K562 (cell line): ENCODE data around the gene MICOS13. TPM values are rescaled to one million over a fixed set of nuclear protein-coding genes. Genes with fewer than 3 reads are reported as not detected.

Experiments used
- ATF7 ChIP-seq: fragments of 450-650 bp; IDR thresholded peaks from 2 replicates; pipeline ENCODE4 v1.7.1; 2014; ENCODE audit warnings: mild to moderate bottlenecking, moderate library complexity
- CREM ChIP-seq: IDR thresholded peaks from 2 replicates; pipeline ENCODE4 v1.6.1; 2014; ENCODE audit warnings: antibody characterized with exemption, low read depth
- MTF1 ChIP-seq: fragments of 250-450 bp; sonication (Bioruptor Pico); IDR thresholded peaks from 2 replicates; pipeline ENCODE4 v1.9.0; 2021; ENCODE audit warnings: moderate library complexity, mild to moderate bottlenecking, inconsistent platforms, borderline replicate concordance
- NCOR1 ChIP-seq: fragments of 450-650 bp; IDR thresholded peaks from 2 replicates; pipeline ENCODE4 v1.6.1; 2016; ENCODE audit warnings: mild to moderate bottlenecking, moderate library complexity
- SMAD2 ChIP-seq: fragments of 150-350 bp; IDR thresholded peaks from 2 replicates; pipeline ENCODE4 v1.6.1; 2014; ENCODE audit warnings: low read depth, mild to moderate bottlenecking, low read length
- TAF15 ChIP-seq: fragments of 200-400 bp; formaldehyde crosslinking; IDR thresholded peaks from 2 replicates; pipeline ENCODE4 v1.6.1; 2017; ENCODE audit warnings: mild to moderate bottlenecking, low read depth, low read length, moderate library complexity
- TFE3 ChIP-seq: fragments of 450-650 bp; formaldehyde crosslinking; IDR thresholded peaks from 2 replicates; pipeline ENCODE4 v1.4.0; 2020; ENCODE audit warnings: mild to moderate bottlenecking, mixed read lengths
- USF1 ChIP-seq: sonication (generic); formaldehyde crosslinking; IDR thresholded peaks from 2 replicates; pipeline ENCODE4 v1.9.0; 2022; ENCODE audit warnings: mild to moderate bottlenecking, missing genetic modification reagents
- YY1 ChIP-seq, 3 experiments: IDR thresholded peaks; 2 replicates each; pipeline ENCODE4 v1.6.1; 2011; ENCODE audit warnings: low read length in 2 of 3, mild to moderate bottlenecking in 2 of 3, moderate library complexity in 2 of 3, borderline replicate concordance in 1 of 3, control low read depth in 1 of 3, low read depth in 1 of 3; ENCODE audit not compliant: insufficient read depth in 3 of 3, insufficient replicate concordance in 2 of 3, control insufficient read depth in 1 of 3, insufficient read length in 1 of 3; ENCODE audit errors: extremely low read depth in 1 of 3
- ZBTB33 ChIP-seq: sonication (generic); formaldehyde crosslinking; IDR thresholded peaks from 2 replicates; pipeline ENCODE4 v1.8.1; 2023; ENCODE audit warnings: mild to moderate bottlenecking, missing genetic modification reagents
- ZNF436 ChIP-seq: fragments of 250-450, 450-650 bp; sonication (Bioruptor Pico); formaldehyde crosslinking; IDR thresholded peaks from 2 replicates; pipeline ENCODE4 v1.7.0; 2020; ENCODE audit warnings: mild to moderate bottlenecking
- ZSCAN29 ChIP-seq: fragments of 450-650 bp; IDR thresholded peaks from 2 replicates; pipeline ENCODE4 v1.6.1; 2017
- polyA plus RNA-seq, 8 experiments: library from polyadenylated mRNA; depleted of rRNA in 4 of 8; stranded (reverse) in 5 of 8; unstranded in 3 of 8; fragments of >200 nt; fragmentation: Nextera tagmentation in 2 of 8; fragmentation: Illumina TruSeq in 1 of 8; extraction: Ambion mirVana in 2 of 8; extraction: Trizol in 1 of 8; gene quantifications; 2 replicates each; pipeline versions ENCODE4 v1.2.1 to v1.2.3, GENCODE V29; 2011 to 2014; ENCODE audit warnings: inconsistent platforms in 1 of 8, missing spikeins in 1 of 8
- total RNA-seq, 7 experiments: library from RNA; depleted of rRNA in 6 of 7; stranded (reverse); fragments of >200 nt in 6 of 7; fragmentation: Illumina TruSeq in 2 of 7; extraction: Trizol in 2 of 7; gene quantifications; 2 replicates each; pipeline versions ENCODE4 v1.2.1 to v1.2.3, GENCODE V29; 2011 to 2021; ENCODE audit warnings: low replicate concordance in 1 of 7
- TF ChIP-seq, protein P1 (sequence below): fragments of 450-650 bp; formaldehyde crosslinking; IDR thresholded peaks from 2 replicates; pipeline ENCODE4 v1.4.0; 2022; ENCODE audit warnings: missing genetic modification characterization
- TF ChIP-seq, protein P2 (sequence below): sonication (generic); formaldehyde crosslinking; IDR thresholded peaks from 2 replicates; pipeline ENCODE4 v1.9.0; 2022; ENCODE audit warnings: mild to moderate bottlenecking, missing genetic modification reagents
- TF ChIP-seq, protein P3 (sequence below): fragments of 450-650 bp; IDR thresholded peaks from 2 replicates; pipeline ENCODE4 v1.6.1; 2017; ENCODE audit warnings: antibody characterized with exemption, mild to moderate bottlenecking

The MICOS13 gene
- total and polyA plus RNA-seq, 9 of the 15 experiments (the other 6 are each of a cell fraction or from before 2014, with no cell fraction given): 15.5 to 220 (median 49.4) TPM

GRCh38 chr19:5687360-5688198, 7.3 kb upstream of the MICOS13 start (continued):
- TF ChIP-seq ZBTB33 (CRISPR knock-in tag) (peak; percentile 95), ZSCAN29 (no peak), ATF7 (0 out of 2 replicates have a peak, but pooled peaks have one; percentile 2), ZNF436 (CRISPR knock-in tag) (0 out of 2 replicates have a peak, but pooled peaks have one; percentile 30), TFE3 (no peak), MTF1 (CRISPR knock-in tag) (no peak), USF1 (CRISPR knock-in tag) (no peak), TAF15 (no peak), SMAD2 (no peak), YY1 (IDR thresholded peaks at IDR 0.05; ENCODE audit: borderline replicate concordance in 1 of 3, control insufficient read depth in 1 of 3, extremely low read depth in 1 of 3, insufficient read depth in 3 of 3, insufficient read length in 1 of 3, insufficient replicate concordance in 2 of 3, low read depth in 1 of 3, low read length in 2 of 3) (no peak), CREM (no peak), NCOR1 (no peak)
- TF ChIP-seq, protein P1, sequence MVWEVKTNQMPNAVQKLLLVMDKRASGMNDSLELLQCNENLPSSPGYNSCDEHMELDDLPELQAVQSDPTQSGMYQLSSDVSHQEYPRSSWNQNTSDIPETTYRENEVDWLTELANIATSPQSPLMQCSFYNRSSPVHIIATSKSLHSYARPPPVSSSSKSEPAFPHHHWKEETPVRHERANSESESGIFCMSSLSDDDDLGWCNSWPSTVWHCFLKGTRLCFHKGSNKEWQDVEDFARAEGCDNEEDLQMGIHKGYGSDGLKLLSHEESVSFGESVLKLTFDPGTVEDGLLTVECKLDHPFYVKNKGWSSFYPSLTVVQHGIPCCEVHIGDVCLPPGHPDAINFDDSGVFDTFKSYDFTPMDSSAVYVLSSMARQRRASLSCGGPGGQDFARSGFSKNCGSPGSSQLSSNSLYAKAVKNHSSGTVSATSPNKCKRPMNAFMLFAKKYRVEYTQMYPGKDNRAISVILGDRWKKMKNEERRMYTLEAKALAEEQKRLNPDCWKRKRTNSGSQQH (CRISPR knock-in tag): no peak
- TF ChIP-seq, protein P2, sequence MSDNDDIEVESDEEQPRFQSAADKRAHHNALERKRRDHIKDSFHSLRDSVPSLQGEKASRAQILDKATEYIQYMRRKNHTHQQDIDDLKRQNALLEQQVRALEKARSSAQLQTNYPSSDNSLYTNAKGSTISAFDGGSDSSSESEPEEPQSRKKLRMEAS (CRISPR knock-in tag): no peak
- TF ChIP-seq, protein P3, sequence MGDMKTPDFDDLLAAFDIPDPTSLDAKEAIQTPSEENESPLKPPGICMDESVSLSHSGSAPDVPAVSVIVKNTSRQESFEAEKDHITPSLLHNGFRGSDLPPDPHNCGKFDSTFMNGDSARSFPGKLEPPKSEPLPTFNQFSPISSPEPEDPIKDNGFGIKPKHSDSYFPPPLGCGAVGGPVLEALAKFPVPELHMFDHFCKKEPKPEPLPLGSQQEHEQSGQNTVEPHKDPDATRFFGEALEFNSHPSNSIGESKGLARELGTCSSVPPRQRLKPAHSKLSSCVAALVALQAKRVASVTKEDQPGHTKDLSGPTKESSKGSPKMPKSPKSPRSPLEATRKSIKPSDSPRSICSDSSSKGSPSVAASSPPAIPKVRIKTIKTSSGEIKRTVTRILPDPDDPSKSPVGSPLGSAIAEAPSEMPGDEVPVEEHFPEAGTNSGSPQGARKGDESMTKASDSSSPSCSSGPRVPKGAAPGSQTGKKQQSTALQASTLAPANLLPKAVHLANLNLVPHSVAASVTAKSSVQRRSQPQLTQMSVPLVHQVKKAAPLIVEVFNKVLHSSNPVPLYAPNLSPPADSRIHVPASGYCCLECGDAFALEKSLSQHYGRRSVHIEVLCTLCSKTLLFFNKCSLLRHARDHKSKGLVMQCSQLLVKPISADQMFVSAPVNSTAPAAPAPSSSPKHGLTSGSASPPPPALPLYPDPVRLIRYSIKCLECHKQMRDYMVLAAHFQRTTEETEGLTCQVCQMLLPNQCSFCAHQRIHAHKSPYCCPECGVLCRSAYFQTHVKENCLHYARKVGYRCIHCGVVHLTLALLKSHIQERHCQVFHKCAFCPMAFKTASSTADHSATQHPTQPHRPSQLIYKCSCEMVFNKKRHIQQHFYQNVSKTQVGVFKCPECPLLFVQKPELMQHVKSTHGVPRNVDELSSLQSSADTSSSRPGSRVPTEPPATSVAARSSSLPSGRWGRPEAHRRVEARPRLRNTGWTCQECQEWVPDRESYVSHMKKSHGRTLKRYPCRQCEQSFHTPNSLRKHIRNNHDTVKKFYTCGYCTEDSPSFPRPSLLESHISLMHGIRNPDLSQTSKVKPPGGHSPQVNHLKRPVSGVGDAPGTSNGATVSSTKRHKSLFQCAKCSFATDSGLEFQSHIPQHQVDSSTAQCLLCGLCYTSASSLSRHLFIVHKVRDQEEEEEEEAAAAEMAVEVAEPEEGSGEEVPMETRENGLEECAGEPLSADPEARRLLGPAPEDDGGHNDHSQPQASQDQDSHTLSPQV: 0 out of 2 replicates have a peak, but pooled peaks have one; percentile 21
